ENCODE data around the gene LLCFC1.

The LLCFC1 gene

GRCh38 chr7:142939226-142939910 lies at the start of gene LLCFC1:
Gene LLCFC1 (plus strand): TSS chr7:142939484. CDS start chr7:142939622, 138 bp downstream.
- no peak for DNase-seq

- peak; percentile 9 for DNase-seq
These were observed 49.5 kb upstream of the LLCFC1 start for GRCh38 chr7:142889816-142890215.

- peak; percentile 31 for DNase-seq
These were observed 48.3 kb upstream of the LLCFC1 start for GRCh38 chr7:142890874-142891485.

GRCh38 chr7:142891490-142892082 lies 47.7 kb upstream of the LLCFC1 start:
- peak; percentile 22 for DNase-seq

- DNase-seq: peak; percentile 42
These were observed 46.3 kb upstream of the LLCFC1 start for GRCh38 chr7:142892951-142893350.

- DNase-seq: peak; percentile 43
These were observed 44.9 kb upstream of the LLCFC1 start for GRCh38 chr7:142894112-142894984.

GRCh38 chr7:142894985-142895593 lies 44.2 kb upstream of the LLCFC1 start:
- DNase-seq: peak; percentile 24

- DNase-seq: no peak
These were observed 43.1 kb upstream of the LLCFC1 start for GRCh38 chr7:142896151-142896550.

- no peak for DNase-seq
These were observed 42.4 kb upstream of the LLCFC1 start for GRCh38 chr7:142896741-142897379.

GRCh38 chr7:142897691-142898090 lies 41.6 kb upstream of the LLCFC1 start:
- no peak for DNase-seq

GRCh38 chr7:142898377-142899170 lies 40.7 kb upstream of the LLCFC1 start:
- peak; percentile 8 for DNase-seq

GRCh38 chr7:142899661-142900060 lies 39.6 kb upstream of the LLCFC1 start:
- no peak for DNase-seq

GRCh38 chr7:142901426-142902259 lies 37.6 kb upstream of the LLCFC1 start:
- DNase-seq: no peak

- no peak for DNase-seq
These were observed 35.2 kb upstream of the LLCFC1 start for GRCh38 chr7:142904128-142904527.

GRCh38 chr7:142905759-142906158 lies 33.5 kb upstream of the LLCFC1 start:
- DNase-seq: no peak

- no peak for DNase-seq
These were observed 32.6 kb upstream of the LLCFC1 start for GRCh38 chr7:142906643-142907042.

GRCh38 chr7:142908290-142908689 lies 31.0 kb upstream of the LLCFC1 start:
- DNase-seq: no peak

GRCh38 chr7:142908921-142909890 lies 30.1 kb upstream of the LLCFC1 start:
- DNase-seq: no peak

- no peak for DNase-seq
These were observed 29.3 kb upstream of the LLCFC1 start for GRCh38 chr7:142910031-142910433.
